ENCODE data around the gene LRRC45. TPM values are rescaled to one million over a fixed set of nuclear protein-coding genes. Genes with fewer than 3 reads are reported as not detected.

LRRC45 gene
- 16.2 and 17.0 TPM in 2 replicates for total RNA-seq

DNA sequence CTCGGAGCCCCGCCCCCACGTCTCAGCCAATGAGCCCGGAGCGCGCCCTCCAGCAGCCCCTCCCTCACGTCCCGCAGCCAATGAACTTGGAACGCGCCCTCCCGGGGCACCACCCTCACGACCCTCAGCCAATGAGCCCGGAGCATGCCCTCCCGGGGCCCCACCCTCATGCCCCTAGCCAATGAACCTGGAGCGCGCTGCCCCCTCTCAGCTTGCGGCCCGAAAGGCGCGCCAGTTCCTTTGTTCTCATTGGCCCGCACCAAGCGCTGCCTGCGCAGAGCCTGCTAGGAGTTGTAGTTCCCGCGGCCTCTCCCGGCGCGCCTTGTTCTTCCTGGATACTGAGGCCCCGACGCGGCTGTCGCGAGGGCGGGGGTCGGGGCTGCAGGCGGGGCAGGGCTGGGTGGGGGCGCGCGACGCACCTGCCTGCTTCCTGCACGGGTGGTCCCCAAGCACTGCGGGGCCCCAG, at the start of gene LRRC45:
Gene LRRC45 (plus strand): TSS at position 325 of the 466 bp plus-strand sequence. CDS start 339 bp downstream, outside the sequence.

DNA sequence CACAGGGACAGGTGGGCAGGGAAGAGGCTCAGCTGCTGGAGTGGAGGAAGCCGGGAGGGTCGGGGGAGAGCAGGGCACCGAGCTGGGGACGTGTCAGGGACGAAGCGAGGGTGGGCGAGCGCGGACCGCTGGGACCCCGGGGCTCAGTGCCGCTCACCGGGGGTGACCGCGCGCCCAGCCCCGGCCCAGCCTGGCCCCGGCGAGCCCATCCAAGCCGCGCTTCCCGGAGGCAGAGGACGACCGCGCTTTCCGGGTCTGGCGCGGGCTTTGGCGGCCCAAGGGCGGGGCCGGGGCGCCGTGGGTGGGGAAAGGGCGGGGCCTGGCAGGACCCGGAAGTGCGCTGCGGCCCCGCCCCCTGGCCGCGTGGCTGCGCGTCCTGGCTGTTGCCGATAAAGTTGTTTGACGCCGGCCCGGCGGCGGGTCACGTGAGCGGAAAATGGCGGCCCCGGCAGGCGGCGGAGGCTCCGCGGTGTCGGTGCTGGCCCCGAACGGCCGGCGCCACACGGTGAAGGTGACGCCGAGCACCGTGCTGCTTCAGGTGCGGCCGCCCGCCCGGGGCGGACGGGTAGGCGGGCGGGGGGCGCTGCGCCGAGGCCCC, 45.8 kb upstream of the LRRC45 start, which contains the start of gene ASPSCR1:
Gene ASPSCR1 (plus strand): TSS at position 419 of the 598 bp plus-strand sequence. CDS start 18 bp downstream, at position 437.

DNA sequence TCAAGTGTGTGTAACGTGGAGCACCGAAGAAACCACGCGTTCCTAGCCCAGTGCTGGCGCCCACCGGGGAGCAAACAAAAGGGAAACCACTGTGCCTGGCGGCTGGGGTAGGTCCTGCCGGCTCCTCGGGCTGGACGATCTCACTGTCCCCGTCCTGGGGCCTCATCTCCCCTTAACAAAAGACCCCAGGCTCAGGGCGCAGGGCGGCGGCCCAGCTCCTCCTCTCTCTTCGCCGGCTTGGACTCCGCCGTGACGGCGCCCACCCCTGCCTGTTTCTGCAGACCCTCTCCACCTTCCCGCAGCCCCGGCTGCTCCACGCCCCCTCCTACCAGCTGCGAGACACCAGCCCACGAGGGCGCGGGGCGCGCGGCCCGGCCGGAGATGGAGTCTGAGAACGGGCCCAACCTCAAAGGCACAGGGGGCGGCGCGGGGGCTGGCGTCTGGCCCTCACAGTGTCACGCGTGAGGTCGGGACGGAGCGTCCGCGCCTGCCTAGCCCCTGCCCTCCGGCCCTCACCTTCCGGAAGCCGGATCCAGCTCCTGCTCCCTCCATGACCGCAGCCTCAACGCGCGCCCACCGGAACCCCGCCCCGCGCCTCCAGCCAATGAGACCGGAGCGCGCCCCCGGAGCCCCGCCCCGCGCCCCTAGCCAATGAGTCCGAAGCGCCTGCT, 660 bp upstream of the LRRC45 start, which contains the start of gene CENPX:
Gene CENPX (minus strand): TSS at position 569 of the 671 bp plus-strand sequence. CDS start 17 bp downstream, at position 552.

DNA sequence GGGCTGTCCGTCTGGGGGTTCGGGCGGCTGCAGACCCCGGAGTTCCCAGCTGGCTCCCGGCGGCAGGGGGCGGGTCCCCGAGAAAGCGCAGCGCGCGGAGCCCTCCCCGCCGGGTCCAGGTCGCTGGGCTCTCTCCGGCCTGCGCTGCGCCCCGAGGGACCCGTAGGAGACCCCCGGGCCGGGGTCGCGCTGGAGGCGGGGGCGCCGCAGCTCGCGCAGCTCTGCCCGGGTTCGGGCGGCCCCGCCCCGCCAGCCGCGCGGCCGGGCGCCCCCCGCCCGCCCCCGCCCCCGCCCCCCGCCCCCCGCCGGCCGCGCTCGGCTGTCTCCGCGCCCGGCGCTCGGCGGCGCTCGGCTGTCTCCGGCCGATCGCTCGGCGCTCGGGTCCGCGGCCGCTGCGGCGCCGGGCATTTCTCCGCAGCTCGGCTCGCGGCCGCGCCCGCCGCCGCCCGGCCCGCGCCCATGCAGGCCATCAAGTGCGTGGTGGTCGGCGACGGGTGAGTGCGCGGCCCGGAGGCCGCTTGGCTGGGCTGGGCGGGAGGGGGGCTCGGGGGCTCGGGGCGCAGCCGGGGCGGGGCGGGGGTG, 8.3 kb downstream of the LRRC45 start, which contains the start of gene RAC3:
Gene RAC3 (plus strand): TSS at position 376 of the 582 bp plus-strand sequence. CDS start 84 bp downstream, at position 460.

DNA sequence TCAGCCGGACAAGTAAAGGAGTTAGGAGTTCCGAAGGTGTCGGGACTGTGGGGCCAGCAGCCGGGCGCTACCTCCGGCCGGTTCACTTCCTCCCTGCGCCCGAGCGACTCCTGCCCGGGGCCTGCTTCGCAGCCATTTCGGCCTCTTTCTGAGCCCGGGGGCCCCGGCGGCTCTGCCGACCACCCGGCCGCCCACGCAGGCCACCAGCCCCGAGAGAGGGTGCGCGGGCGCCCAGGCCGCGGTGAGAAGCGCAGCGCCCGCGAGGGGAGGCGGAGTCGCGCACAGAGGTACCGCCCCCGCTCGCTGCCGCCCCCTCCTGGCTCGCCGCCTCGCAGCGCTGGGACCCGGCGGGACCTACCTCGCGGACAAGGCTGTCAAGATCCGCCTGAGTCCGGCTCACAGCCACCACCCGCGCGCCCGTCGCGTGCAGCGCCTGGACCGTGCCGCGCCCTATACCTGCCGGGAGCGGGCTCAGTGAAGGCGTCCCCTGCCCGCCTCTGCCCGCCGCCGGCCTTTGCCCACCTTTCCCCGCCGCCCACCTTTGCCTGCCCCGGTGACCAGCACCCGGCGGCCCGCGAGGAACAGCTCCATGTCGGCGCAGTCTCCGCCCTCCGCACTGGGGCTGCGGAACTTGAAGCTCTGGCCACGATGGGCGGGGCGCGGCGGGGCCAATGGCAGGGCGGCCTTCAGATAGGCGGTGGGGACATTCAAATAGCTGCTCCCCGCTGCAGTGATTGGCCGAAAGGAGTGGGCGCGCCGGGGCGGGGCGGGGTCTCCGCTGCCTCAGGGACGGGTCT, 14.2 kb downstream of the LRRC45 start, which contains the start of gene DCXR:
Gene DCXR (minus strand): TSS at position 606 of the 797 bp plus-strand sequence. CDS start 15 bp downstream, at position 591.

DNA sequence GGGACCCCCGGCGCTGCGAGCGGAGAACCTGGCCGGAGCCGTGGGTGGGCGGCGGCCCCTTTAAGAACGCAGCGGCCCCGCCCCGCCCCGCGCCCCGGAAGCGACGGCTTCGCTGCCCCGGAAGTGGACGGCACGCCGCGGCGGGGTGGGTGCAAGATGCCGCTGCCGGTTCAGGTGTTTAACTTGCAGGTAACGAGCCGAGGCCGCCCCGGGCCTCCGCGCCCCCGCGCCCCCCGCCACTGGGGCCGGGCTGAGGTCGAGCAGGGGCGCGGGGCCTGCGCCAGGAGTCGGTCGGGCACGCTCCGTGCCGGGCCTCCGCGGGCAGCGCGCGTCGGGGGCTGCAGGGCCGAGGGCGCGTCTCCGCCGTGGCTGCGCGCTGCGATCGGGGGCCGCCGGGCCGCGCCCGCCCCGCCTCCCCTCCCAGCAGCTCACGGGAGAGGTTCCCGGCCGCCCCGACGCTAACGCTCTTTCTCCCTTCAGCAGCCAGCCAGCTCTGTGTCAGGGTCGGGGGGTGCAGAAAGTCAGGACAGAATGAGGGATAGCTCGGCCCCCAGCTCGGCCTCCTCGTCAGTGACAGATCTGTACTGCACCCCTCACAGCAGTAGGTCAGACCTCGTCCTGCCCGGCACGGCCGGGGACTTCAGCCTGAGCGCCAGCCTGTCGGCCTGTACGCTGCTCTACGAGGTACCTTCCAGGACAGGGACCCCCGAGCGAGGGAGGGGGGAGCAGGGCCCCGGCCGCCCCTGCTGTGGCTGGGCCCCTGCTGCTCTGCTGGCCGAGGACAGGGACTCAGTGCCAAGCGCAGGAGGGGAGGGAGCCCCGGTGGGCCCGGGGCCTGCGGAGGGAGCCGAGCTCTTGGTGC, 28.9 kb downstream of the LRRC45 start, which contains the start of the genes GPS1 and RFNG:
Gene GPS1 (plus strand): TSS at position 123 of the 862 bp plus-strand sequence. CDS start 34 bp downstream, at position 157.
Gene RFNG (minus strand): TSS at position 36 of the 862 bp plus-strand sequence. CDS start 45 bp downstream, outside the sequence.

DNA sequence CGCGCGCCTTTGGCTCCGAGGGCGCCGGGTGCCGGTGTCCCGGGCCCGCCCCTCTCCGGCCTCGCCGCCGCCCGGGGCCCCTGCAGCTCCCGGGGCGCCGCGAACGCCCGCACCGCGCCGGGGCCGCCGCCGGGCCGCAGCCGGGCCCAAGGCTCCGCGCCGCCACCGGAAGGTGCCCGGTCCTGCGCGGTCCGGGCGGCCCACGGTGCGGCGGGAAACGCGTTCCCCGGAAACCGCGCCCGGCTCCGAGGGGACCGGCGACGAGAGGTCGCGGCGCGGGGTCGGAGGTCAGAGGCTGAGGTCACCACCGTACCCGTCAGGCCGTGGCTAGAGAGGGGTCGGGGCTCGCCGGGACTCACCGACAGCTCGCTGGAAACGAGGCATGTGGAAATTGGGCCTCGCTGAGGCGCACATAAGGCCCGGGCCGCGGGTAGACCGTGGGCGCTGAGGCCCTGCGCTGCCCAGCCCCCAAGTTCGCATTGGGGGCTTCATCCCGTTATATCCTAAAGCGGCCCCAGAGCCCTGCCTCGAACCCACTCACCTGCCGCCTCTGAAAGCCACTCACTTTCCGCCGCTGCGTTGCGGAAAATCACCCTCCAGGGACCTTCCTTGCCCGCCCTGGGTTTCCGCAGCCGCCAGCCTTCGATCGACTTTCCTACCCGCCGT, 42.7 kb downstream of the LRRC45 start, which contains the start of gene DUS1L:
Gene DUS1L (minus strand): TSS at position 167 of the 666 bp plus-strand sequence. CDS start 745 bp downstream, outside the sequence.

Other genes starting within 250 kb of the LRRC45 start
- not detected in 2 replicates for gene GCGR, start 219.2 kb upstream of the LRRC45 start, total RNA-seq
- 80.3 and 126 TPM in 2 replicates for gene MCRIP1, start 190.0 kb upstream of the LRRC45 start, total RNA-seq
- 0.17 TPM in 1 of 2 replicates, not detected in the other for gene PPP1R27, start 188.3 kb upstream of the LRRC45 start, total RNA-seq
- gene P4HB, start 162.8 kb upstream of the LRRC45 start, total RNA-seq, result 1,342 and 1,881 TPM in 2 replicates
- 187 and 318 TPM in 2 replicates for gene ARHGDIA, start 152.0 kb upstream of the LRRC45 start, total RNA-seq
- gene ALYREF, start 131.7 kb upstream of the LRRC45 start, total RNA-seq, result 102 and 168 TPM in 2 replicates
- gene ANAPC11, start 131.6 kb upstream of the LRRC45 start, total RNA-seq, result 138 and 243 TPM in 2 replicates
- 0.87 and 2.5 TPM in 2 replicates for gene NPB, start 121.1 kb upstream of the LRRC45 start, total RNA-seq
- 63.5 and 63.7 TPM in 2 replicates for gene PCYT2, start 111.9 kb upstream of the LRRC45 start, total RNA-seq
- 26.8 and 27.1 TPM in 2 replicates for gene SIRT7, start 105.1 kb upstream of the LRRC45 start, total RNA-seq
- 16.1 and 25.3 TPM in 2 replicates for gene MAFG, start 95.6 kb upstream of the LRRC45 start, total RNA-seq
- gene PYCR1, start 86.0 kb upstream of the LRRC45 start, total RNA-seq, result 65.9 and 124 TPM in 2 replicates
- not detected in 2 replicates for gene MYADML2, start 76.1 kb upstream of the LRRC45 start, total RNA-seq
- gene NOTUM, start 62.1 kb upstream of the LRRC45 start, total RNA-seq, result 0.99 TPM in 1 of 2 replicates, not detected in the other
- 29.4 and 30.8 TPM in 2 replicates for gene ASPSCR1, start 45.7 kb upstream of the LRRC45 start, total RNA-seq
- 13.4 and 47.6 TPM in 2 replicates for gene CENPX, start 427 bp upstream of the LRRC45 start, total RNA-seq
- 7.6 and 12.6 TPM in 2 replicates for gene RAC3, start 8.4 kb downstream of the LRRC45 start, total RNA-seq
- gene DCXR, start 14.4 kb downstream of the LRRC45 start, total RNA-seq, result 52.3 and 70.0 TPM in 2 replicates
- gene RFNG, start 28.5 kb downstream of the LRRC45 start, total RNA-seq, result 36.8 and 69.6 TPM in 2 replicates
- 101 and 117 TPM in 2 replicates for gene GPS1, start 28.6 kb downstream of the LRRC45 start, total RNA-seq
- gene DUS1L, start 42.5 kb downstream of the LRRC45 start, total RNA-seq, result 46.8 and 52.1 TPM in 2 replicates
- 153 and 279 TPM in 2 replicates for gene FASN, start 74.9 kb downstream of the LRRC45 start, total RNA-seq
- 12.6 and 16.0 TPM in 2 replicates for gene CCDC57, start 189.5 kb downstream of the LRRC45 start, total RNA-seq
- gene SLC16A3, start 205.7 kb downstream of the LRRC45 start, total RNA-seq, result 80.3 and 222 TPM in 2 replicates

Data from smooth muscle cell of trachea (primary cell).